HG03064 (cell line): ENCODE data around the gene ACADM.
A peak's percentile ranks its signal among the peaks of the same experiment; 100 is the strongest.
"Not testable (repeated sequence)": the region's sequence is repeated elsewhere in the genome, so short reads cannot be mapped to it uniquely, and the experiment has no call there.

Source experiments
- ATAC-seq: cut with Tn5 transposase; IDR thresholded peaks from one replicate; pipeline ENCODE4 v1.9.1; 2021; ENCODE audit warnings: low read depth; ENCODE audit not compliant: unreplicated experiment

Gene ACADM

GRCh38 chr1:75724472-75725022 lies at the start of gene ACADM:
Gene ACADM, plus strand, starts transcription at chr1:75724709. Its CDS starts 79 bp downstream, at chr1:75724788.
- peak; percentile 86 for ATAC-seq

DNA sequence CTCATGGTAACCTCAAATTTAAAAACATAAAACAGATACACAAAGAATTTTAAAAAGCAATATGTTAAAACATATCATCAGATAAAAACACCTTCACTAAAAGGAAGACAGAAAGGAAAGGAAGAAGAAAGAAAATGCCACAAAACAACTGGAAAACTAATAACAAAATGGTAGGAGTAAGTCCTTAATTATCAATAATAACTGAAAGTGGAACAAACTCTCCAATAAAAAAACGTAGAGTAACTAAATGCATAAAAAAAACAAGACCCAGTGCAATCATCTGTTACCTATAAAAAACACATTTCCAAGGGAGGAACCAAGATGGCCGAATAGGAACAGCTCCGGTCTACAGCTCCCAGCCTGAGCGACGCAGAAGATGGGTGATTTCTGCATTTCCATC lies 47.1 kb upstream of the ACADM start:
- ATAC-seq, result no peak

- not testable (repeated sequence) for ATAC-seq
Observed at GRCh38 chr1:75677964-75678363, 46.5 kb upstream of the ACADM start.

DNA sequence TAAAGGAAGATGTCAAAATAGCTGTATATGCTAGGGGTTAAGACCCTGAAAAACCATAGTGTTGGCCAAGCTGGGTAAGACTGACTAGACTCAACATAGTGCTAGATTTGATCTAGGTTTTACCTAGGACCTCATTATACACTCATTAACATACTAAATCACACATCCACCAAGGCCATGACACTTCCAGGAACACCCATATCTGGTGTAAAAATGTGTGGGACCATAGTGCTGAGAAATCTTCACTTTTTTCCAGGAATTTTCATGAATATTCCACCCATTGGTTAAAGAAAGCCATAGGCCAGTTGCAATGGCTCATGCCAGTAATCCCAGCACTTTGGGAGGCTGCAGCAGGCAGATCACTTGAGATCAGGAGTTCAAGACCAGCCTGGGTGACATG lies 34.0 kb upstream of the ACADM start:
- no peak for ATAC-seq

- ATAC-seq, result no peak
Observed at GRCh38 chr1:75693551-75693950, 31.0 kb upstream of the ACADM start.

DNA sequence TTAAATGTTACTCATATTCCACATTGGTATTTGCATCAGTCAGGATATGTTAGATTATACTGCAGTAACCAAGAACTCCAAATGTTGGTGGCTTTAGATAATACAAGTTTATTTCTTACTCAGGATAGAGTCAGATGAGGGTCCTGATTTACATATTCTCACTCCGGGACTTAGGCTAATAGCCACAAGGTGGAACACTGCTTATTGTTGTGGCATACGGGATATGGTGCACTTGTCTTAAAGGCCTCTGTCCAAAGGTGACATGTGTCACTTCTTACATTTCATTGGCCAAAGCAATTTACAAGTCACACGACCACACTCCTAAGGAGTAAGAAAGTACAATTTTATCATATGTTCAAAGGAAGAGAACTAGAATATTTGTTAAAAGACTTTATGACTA lies 28.5 kb upstream of the ACADM start:
- ATAC-seq, result no peak

DNA sequence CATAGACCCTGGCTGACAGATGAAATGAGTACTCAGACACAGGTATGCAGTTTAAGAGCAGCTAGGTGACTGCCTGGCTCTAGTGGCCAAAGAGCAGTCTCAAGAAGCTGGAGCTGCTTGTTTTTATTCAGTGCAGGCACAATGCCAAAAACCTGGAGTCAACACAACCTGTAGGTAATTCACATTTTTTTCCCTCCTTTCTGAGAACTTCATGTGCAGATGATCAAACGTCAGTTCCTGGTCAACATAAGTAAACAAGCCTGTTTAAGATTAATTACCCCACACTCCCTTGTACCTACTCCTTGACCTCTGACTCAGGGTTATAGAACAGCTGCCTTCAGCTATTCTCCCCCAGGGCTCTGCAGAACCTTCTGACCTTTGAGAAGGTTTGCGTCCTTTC lies 17.3 kb upstream of the ACADM start:
- no peak for ATAC-seq

- ATAC-seq, result no peak
Observed at GRCh38 chr1:75708910-75709309, 15.6 kb upstream of the ACADM start.

- no peak for ATAC-seq
Observed at GRCh38 chr1:75710832-75711231, 13.7 kb upstream of the ACADM start.

DNA sequence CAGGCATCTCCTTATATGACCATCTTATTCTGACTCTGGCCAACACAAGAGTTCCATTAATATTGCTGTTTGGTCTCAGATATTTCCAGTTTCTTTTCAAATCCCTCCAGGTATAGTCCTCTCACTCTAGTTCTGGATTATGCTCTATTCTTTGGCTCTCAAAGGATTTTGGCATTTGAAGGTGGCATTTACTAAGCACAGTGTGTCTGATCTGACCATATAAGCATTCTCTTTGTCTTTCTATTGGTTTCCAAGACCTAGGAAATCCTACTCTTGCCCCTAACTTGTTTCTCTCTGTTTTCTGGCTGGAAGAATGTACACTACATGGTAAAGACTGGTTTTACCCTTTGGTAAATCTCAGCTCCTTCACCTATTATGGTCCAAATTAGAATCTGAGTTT lies 12.7 kb upstream of the ACADM start:
- ATAC-seq, result no peak

DNA sequence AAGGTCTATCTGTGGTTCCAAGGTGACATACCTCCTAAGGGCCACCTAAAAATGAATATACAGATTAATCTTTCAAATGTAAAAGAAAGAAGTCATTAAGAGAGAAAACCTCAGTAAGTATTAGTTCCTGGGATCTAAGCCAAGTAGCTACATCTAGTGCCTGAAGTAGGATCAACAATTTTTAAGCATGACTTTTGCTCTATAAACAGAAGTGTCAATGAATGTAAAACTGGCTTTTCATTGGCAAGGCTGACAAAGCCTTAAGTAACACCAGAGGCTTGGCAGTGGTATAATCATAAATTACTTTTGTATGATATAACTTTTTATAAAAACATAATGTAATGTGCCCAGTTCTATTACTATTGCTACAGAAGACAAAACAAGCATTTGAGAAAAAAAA lies 12.2 kb upstream of the ACADM start:
- ATAC-seq, result no peak

GRCh38 chr1:75719810-75720209 lies 4.7 kb upstream of the ACADM start:
- no peak for ATAC-seq

GRCh38 chr1:75720325-75720724 lies 4.2 kb upstream of the ACADM start:
- ATAC-seq, result no peak

DNA sequence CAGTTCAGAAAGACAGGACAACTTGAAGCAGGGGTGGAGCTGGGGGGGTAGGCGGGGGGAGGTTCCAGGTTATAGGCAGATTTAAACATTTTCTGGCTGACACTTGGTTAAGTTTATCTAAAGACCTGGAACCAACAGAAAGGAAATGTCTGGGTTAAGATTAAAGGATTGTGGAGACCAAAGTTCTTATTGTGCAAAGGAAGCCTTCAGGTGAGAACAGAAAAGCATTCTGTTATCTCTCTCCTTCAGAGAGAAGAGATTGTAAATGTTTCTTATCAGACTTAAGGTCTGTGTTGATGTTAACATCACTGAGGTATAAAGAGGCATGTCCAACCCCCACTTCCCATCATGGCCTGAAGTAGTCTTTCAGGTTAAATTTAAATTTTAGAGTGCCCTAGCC lies 3.7 kb upstream of the ACADM start:
- ATAC-seq, result no peak

GRCh38 chr1:75722246-75722645 lies 2.3 kb upstream of the ACADM start:
- not testable (repeated sequence) for ATAC-seq

DNA sequence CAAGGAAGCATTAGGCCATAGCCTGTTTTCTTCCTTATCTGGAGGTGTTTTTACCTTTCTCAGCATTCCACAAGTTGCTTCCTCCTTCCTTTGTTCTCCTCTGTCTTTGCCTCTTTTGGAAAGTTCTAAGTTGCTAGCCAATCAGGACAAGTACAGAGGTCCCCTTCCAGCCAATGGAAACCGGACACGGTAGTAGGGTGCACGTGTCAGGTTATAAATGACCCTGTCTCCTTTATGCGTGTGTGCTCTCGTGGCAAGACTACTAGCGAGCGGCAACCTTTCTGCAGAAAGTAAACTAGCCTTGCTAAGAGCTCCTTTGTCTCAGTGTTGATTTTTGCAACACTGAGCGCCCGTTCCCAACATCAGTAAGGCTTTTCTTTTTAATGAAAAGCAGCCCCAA lies 1.5 kb upstream of the ACADM start:
- ATAC-seq, result no peak

GRCh38 chr1:75723989-75724471 lies 479 bp upstream of the ACADM start:
- ATAC-seq, result peak; percentile 67

DNA sequence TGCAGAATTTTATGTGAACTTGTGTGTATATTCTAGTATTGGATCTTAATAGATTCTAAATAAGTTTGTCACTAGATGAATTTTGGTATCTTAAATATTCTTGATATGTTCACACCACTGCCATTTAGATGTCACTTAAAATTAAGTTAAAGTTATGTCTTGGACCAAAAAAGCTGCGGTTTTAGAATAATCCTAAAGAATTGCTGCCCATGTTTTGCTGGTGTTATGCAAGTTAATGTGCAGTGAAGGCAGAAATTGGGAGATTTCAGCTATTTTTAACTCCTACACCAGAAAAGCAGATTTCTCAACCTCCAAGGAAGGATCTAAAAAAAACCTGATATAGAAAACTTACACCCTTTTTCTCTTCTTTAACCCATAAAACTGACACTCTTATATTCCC lies 757 bp downstream of the ACADM start:
- ATAC-seq, result no peak

- no peak for ATAC-seq
Observed at GRCh38 chr1:75725861-75726361, 1.4 kb downstream of the ACADM start.

DNA sequence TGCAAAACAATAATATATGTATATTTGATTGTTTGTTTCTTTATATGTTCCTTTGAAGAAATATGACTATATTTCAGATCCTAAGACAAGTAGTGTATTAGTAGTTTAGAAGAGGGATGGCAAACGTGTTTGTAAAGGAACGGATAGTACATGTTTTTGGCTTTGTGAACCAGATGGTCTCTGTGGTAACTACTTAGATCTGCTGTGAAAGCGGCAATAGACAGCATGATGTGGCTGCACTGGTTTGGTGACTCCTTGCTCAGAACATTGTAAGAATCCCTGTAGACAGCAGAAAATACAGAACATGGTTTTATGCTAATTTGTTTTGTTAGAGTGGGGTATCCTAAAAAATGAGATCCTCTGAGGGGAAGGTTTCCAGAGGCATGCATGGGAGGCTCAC lies 3.1 kb downstream of the ACADM start:
- ATAC-seq, result no peak

DNA sequence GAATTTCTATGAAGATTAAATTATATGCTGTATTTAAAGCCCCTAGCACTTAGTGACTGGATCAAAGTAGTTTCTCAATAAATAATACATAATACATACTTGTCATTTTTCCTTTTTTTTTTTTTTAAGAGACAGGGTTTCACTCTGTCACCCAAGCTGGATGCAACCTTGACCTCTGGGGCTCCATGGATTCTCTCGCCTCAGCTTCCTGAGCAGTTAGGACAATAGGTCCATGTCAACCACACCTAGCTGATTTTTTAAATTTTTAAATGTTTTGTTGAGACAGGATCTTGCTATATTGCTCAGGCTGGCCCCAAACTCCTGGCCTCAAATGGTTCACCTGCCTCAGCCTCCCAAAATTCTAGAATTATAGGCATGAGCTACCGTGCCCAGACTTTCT lies 5.9 kb downstream of the ACADM start:
- ATAC-seq, result no peak

GRCh38 chr1:75731881-75732280 lies 7.4 kb downstream of the ACADM start:
- ATAC-seq, result no peak

DNA sequence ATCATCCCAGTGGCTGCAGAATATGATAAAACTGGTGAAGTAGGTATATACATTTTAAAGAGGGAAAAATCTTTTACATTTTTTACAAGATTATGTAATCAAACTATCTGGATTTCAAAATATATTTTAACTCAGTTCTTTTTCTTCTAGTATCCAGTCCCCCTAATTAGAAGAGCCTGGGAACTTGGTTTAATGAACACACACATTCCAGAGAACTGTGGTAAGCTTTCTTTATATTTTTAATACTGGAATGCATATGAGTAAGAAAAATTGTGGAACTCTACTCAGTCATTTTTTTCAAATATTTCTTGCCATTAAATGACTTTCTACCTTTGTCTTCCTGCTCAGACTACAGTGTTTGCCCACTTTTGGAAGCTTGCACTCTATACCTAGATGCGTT lies 8.2 kb downstream of the ACADM start:
- ATAC-seq, result no peak
